ENCODE data around the gene TRIM29.

DNA sequence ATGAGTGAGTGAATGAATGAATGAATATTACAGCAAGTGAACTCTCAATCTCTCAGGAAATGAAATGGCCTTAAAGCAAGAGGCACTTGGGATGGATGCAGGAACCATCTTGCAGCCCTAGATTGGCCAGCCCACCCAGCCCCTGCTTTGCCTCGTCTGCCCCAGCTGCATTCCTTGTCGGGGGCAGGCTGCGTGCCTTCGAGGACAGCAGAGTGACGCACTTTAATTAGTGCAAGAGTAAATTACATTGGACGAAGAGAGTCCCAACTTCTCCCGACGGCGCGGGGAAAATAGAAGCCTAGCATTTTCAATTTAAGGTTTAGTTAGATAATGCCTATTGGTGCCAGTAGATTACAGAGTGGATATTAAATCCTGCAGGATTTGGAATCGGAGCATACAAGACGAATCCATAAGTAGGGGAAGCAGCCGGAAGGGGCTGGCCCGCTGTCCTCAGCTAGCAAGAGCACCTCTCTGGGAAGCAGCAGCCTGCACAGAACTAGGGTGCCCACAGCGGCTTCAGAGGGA lies 33.8 kb downstream of the TRIM29 start:
- TF ChIP-seq YY1 (IDR thresholded peaks at IDR 0.05; ENCODE audit: insufficient read depth, insufficient read length) (no peak), SUZ12 (IDR thresholded peaks at IDR 0.05; ENCODE audit: extremely low read depth, insufficient read depth, insufficient read length) (no peak)
